Right atrium auricular region (tissue), 2 donors: Measurements from ENCODE around the gene ATP11A. TPM values are rescaled to one million over a fixed set of nuclear protein-coding genes. Genes with fewer than 3 reads are reported as not detected.

Source experiments
- DNase-seq: peaks from one replicate; pipeline ENCODE4 v3.0.0-alpha.2; 2019; ENCODE audit warnings: low spot score
- H3K27ac ChIP-seq, 2 donors: fragments of 200-600 bp; sonication (generic); 1 replicate in 1 of 2; 2 replicates in 1 of 2; pipeline ENCODE4 v1.5.1; 2016 to 2019
- H3K27me3 ChIP-seq, 2 donors: fragments of 200-600 bp; sonication (generic); one replicate each; pipeline versions ENCODE4 v1.5.1 to v1.6.0; 2017 to 2019
- H3K36me3 ChIP-seq: fragments of 200-600 bp; sonication (generic); one replicate; pipeline ENCODE4 v1.5.1; 2016
- H3K4me1 ChIP-seq, 2 donors: fragments of 200-600 bp; sonication (generic); one replicate each; pipeline versions ENCODE4 v1.5.1 to v1.6.0; 2017 to 2019
- H3K4me3 ChIP-seq, 2 donors: fragments of 200-600 bp; sonication (generic); 1 replicate in 1 of 2; 2 replicates in 1 of 2; pipeline ENCODE4 v1.5.1; 2017 to 2019; ENCODE audit warnings: mild to moderate bottlenecking in 1 of 2, moderate library complexity in 1 of 2
- H3K9me3 ChIP-seq, 2 donors: fragments of 200-600 bp; sonication (generic); one replicate each; pipeline ENCODE4 v1.5.1; 2019
- CTCF ChIP-seq, 2 donors: fragments of 200-600 bp; sonication (generic); IDR thresholded peaks; one replicate each; pipeline ENCODE4 v1.5.1; 2019; ENCODE audit warnings: antibody characterized with exemption in 2 of 2
- total RNA-seq, 2 donors: library from RNA; depleted of rRNA; stranded (reverse); fragments of >200 nt; gene quantifications; one replicate each; pipeline ENCODE4 v1.1.0, GENCODE V29; 2016

Gene ATP11A
- total RNA-seq, 2 donors from 2014 or later, result 31.8 to 48.6 TPM

GRCh38 chr13:112910616-112911280 lies 220.9 kb downstream of the ATP11A start:
- TF ChIP-seq CTCF (IDR thresholded peaks at IDR 0.05), result no peak
- H3K4me1 ChIP-seq, result no peaks in the 10 kb centered on the region
- no peaks in the 10 kb centered on the region for H3K9me3 ChIP-seq
- H3K27me3 ChIP-seq, result no peaks in the 10 kb centered on the region
- H3K4me3 ChIP-seq, result no peak overlapping the region
- no peaks in the 10 kb centered on the region for H3K36me3 ChIP-seq
- DNase-seq, result no peak
- H3K27ac ChIP-seq, result no peak overlapping the region

GRCh38 chr13:112911285-112911701 lies 221.5 kb downstream of the ATP11A start:
- no peaks in the 10 kb centered on the region for H3K36me3 ChIP-seq
- H3K27ac ChIP-seq, result no peak overlapping the region
- no peak for DNase-seq
- no peaks in the 10 kb centered on the region for H3K9me3 ChIP-seq
- H3K27me3 ChIP-seq, result no peaks in the 10 kb centered on the region
- no peak overlapping the region for H3K4me3 ChIP-seq
- H3K4me1 ChIP-seq, result no peaks in the 10 kb centered on the region
- TF ChIP-seq CTCF (IDR thresholded peaks at IDR 0.05), result no peak

GRCh38 chr13:112911883-112912282 lies 222.0 kb downstream of the ATP11A start:
- no peak for TF ChIP-seq CTCF (IDR thresholded peaks at IDR 0.05)
- no peak overlapping the region for H3K27ac ChIP-seq
- no peaks in the 10 kb centered on the region for H3K27me3 ChIP-seq
- no peak overlapping the region for H3K4me3 ChIP-seq
- no peaks in the 10 kb centered on the region for H3K36me3 ChIP-seq
- DNase-seq, result no peak
- no peaks in the 10 kb centered on the region for H3K9me3 ChIP-seq
- no peaks in the 10 kb centered on the region for H3K4me1 ChIP-seq

GRCh38 chr13:112912726-112913440 lies 223.0 kb downstream of the ATP11A start:
- Histone ChIP-seq H3K27me3 (no peaks in the 10 kb centered on the region), H3K4me1 (no peaks in the 10 kb centered on the region), H3K36me3 (no peaks in the 10 kb centered on the region), H3K27ac (no peak overlapping the region), H3K4me3 (no peak overlapping the region), H3K9me3 (no peaks in the 10 kb centered on the region)
- TF ChIP-seq CTCF (IDR thresholded peaks at IDR 0.05), result no peak
- no peak for DNase-seq

- Histone ChIP-seq H3K4me3 (no peak overlapping the region), H3K36me3 (no peaks in the 10 kb centered on the region), H3K27me3 (no peaks in the 10 kb centered on the region), H3K9me3 (no peaks in the 10 kb centered on the region), H3K27ac (no peak overlapping the region), H3K4me1 (no peaks in the 10 kb centered on the region)
- DNase-seq, result no peak
- TF ChIP-seq CTCF (IDR thresholded peaks at IDR 0.05), result no peak
Measured at GRCh38 chr13:112916296-112916695, 226.5 kb downstream of the ATP11A start.
